ENCODE data around the gene SPACA5B.
"Not testable (repeated sequence)": the region's sequence is repeated elsewhere in the genome, so short reads cannot be mapped to it uniquely, and the experiment has no call there.

DNA sequence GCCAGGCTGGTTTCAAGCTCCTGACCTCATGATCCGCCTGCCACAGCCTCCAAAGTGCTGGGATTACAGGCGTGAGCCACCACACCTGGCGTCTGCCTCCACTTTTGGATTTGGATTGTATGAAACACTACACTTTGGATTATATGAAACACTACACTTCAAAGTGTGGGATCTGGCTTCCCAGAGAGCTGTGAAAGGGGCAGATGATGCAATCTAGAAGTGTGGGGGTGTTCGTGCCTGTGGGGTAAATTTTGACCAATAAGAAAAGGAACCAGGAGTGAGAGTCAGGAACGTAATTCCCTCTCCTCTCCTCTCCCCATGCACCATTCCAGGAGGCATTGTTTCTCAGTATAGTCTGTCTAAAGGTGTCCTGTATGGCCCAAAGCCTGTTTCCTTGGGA, 51.5 kb downstream of the SPACA5B start:
- TF ChIP-seq, protein P1, sequence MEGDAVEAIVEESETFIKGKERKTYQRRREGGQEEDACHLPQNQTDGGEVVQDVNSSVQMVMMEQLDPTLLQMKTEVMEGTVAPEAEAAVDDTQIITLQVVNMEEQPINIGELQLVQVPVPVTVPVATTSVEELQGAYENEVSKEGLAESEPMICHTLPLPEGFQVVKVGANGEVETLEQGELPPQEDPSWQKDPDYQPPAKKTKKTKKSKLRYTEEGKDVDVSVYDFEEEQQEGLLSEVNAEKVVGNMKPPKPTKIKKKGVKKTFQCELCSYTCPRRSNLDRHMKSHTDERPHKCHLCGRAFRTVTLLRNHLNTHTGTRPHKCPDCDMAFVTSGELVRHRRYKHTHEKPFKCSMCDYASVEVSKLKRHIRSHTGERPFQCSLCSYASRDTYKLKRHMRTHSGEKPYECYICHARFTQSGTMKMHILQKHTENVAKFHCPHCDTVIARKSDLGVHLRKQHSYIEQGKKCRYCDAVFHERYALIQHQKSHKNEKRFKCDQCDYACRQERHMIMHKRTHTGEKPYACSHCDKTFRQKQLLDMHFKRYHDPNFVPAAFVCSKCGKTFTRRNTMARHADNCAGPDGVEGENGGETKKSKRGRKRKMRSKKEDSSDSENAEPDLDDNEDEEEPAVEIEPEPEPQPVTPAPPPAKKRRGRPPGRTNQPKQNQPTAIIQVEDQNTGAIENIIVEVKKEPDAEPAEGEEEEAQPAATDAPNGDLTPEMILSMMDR (IDR thresholded peaks at IDR 0.05; ENCODE audit: low read depth, low read length), result not testable (repeated sequence)
- not testable (repeated sequence) for TF ChIP-seq POLR2A (IDR thresholded peaks at IDR 0.05; ENCODE audit: extremely low read depth, insufficient read length)

All from NB4 (cell line).